Activated CD4-positive, alpha-beta T cell treated with anti-CD3 and anti-CD28 coated beads, Interleukin-2, amount 10 ng/mL, durations not matched to agents 24 days and 14 days (primary cell): Measurements from ENCODE around the gene COG3. TPM values are rescaled to one million over a fixed set of nuclear protein-coding genes. Genes with fewer than 3 reads are reported as not detected.
"Not testable (repeated sequence)": the region's sequence is repeated elsewhere in the genome, so short reads cannot be mapped to it uniquely, and the experiment has no call there.

Source experiments
- DNase-seq: peaks from one replicate; pipeline ENCODE4 v3.0.0; 2022
- H3K27ac Mint-ChIP-seq: one replicate; pipeline ENCODE4 v1.8.0; 2022; ENCODE audit warnings: mild to moderate bottlenecking, mixed read lengths
- H3K27me3 Mint-ChIP-seq: one replicate; pipeline ENCODE4 v1.8.0; 2022; ENCODE audit warnings: mixed read lengths
- H3K36me3 Mint-ChIP-seq: one replicate; pipeline ENCODE4 v1.8.0; 2022; ENCODE audit warnings: low read depth, mild to moderate bottlenecking, mixed read lengths
- H3K4me1 Mint-ChIP-seq: one replicate; pipeline ENCODE4 v1.8.0; 2021; ENCODE audit warnings: mixed read lengths
- H3K4me3 Mint-ChIP-seq: one replicate; pipeline ENCODE4 v1.8.0; 2022; ENCODE audit warnings: mild to moderate bottlenecking, moderate library complexity, mixed read lengths
- H3K9me3 Mint-ChIP-seq: one replicate; pipeline ENCODE4 v1.8.0; 2021; ENCODE audit warnings: mixed read lengths
- intact Hi-C: fragments of 100-400 bp; cut with micrococcal nuclease; formaldehyde crosslinking; loops from one replicate; pipeline ENCODE4 v1.15.1; 2023
- total RNA-seq: library from RNA; stranded (reverse); gene quantifications from 2 replicates; pipeline ENCODE4 v1.2.3, GENCODE V29; 2022

Gene COG3, protein sequence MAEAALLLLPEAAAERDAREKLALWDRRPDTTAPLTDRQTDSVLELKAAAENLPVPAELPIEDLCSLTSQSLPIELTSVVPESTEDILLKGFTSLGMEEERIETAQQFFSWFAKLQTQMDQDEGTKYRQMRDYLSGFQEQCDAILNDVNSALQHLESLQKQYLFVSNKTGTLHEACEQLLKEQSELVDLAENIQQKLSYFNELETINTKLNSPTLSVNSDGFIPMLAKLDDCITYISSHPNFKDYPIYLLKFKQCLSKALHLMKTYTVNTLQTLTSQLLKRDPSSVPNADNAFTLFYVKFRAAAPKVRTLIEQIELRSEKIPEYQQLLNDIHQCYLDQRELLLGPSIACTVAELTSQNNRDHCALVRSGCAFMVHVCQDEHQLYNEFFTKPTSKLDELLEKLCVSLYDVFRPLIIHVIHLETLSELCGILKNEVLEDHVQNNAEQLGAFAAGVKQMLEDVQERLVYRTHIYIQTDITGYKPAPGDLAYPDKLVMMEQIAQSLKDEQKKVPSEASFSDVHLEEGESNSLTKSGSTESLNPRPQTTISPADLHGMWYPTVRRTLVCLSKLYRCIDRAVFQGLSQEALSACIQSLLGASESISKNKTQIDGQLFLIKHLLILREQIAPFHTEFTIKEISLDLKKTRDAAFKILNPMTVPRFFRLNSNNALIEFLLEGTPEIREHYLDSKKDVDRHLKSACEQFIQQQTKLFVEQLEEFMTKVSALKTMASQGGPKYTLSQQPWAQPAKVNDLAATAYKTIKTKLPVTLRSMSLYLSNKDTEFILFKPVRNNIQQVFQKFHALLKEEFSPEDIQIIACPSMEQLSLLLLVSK
- 20.1 and 20.7 TPM in 2 replicates for total RNA-seq

DNA sequence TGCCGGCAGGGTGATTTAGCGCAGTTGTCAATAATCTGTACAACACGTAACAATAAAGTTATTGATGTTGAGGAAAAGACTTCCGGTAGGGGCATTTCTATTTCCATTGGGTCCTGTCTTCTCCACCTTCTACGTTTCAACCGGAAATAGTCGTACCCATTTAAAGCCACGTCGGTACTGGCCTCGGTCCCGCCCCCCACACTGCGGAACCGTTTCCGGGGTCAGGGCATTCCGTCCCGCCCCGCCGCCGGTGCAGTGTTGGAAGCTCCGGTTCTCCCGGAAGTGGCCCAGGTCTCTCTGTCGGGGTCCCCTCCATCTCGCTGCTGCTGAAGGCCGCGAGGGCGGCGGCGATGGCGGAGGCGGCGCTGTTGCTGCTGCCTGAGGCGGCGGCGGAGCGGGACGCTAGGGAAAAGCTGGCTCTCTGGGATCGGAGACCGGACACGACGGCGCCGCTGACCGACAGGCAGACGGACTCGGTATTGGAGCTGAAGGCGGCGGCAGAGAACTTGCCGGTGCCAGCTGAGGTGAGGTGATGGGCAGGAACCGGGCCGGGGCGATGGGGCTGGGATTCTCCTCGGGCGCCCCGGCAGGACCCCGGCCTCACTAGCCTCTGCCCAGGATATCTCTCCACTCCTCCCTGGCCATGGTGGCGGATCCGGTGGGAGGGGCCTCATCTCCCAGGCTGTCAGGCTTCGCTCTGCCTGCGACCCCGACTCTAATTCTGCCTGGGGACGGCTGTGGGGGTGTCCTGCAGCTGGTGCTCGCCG lies at the start of gene COG3:
TSS of gene COG3 (plus strand) at position 253 of the 767 bp plus-strand sequence. CDS start at position 351, 98 bp downstream.
- H3K4me1 Mint-ChIP-seq = peaks cover 37% of the 10 kb centered on the region
- peaks cover 2% of the 10 kb centered on the region for H3K27me3 Mint-ChIP-seq
- H3K9me3 Mint-ChIP-seq = peaks cover 3% of the 10 kb centered on the region
- intact Hi-C loops = loop anchor here (1.0 to 2.0 kb wide), 5 partner anchors 24 to 124 kb away; partner anchors contain the start of genes SLC25A30 and TPT1
- DNase-seq = peak; percentile 99
- peaks cover 18% of the 10 kb centered on the region for H3K36me3 Mint-ChIP-seq
- H3K27ac Mint-ChIP-seq = peak within 1 kb of the TSS; percentile 86
- peak within 1 kb of the TSS; percentile 91 for H3K4me3 Mint-ChIP-seq

DNA sequence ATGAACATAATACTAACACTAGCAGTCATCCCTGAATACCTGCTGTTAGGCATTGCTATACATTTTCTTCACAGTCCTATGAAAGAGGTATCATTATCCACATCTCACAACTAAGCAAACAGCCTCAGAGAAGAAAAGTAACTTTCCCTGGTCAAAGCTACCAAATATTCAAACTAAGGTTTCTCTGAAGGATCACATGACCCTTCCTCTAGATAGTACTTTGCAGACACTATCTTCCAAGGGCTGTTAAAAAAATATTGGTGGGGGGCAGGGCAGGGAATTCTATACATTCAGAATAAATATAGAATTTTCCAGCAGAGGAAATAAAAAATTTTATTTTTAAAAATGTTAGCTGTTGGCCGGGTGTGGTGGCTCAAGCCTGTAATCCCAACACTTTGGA lies 49.6 kb upstream of the COG3 start:
- peaks cover 17% of the 10 kb centered on the region for H3K4me1 Mint-ChIP-seq
- H3K9me3 Mint-ChIP-seq = no peaks in the 10 kb centered on the region
- H3K27ac Mint-ChIP-seq = no peak overlapping the region
- no peak overlapping the region for H3K4me3 Mint-ChIP-seq
- H3K36me3 Mint-ChIP-seq = peaks cover under 1% of the 10 kb centered on the region
- H3K27me3 Mint-ChIP-seq = peaks cover 1% of the 10 kb centered on the region
- intact Hi-C loops = no loop called here
- no peak for DNase-seq

DNA sequence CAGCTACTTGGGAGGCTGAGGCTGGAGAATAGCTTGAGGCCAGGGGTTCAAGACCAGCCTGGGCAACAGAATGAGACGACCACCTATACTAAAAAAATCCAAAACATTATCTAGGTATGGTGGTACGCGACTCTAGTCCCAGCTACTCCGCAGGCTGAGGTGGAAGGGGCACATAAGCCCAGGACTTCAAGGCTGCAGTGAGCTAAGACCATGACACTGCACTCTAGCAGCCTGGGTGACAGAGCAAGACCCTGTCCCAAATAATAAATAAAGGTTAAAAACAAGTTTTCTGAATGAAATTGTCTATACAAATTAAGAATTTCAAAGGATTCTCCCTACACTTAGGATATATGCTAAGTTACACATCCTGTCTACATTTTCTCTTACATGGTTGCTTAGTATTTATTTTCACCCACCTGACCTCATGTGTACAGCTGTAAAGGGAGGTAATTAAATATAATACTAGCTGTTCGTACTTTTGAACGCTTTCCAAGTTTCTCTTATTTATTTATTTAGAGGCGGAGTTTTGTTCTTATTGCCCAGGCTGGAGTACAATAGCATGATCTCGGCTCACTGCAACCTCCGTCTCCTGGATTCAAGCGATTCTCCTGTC lies 48.1 kb upstream of the COG3 start:
- Mint-ChIP-seq H3K4me3 (peak overlapping the region; percentile 96), H3K36me3 (no peaks in the 10 kb centered on the region), H3K4me1 (peaks cover 18% of the 10 kb centered on the region), H3K27ac (peak overlapping the region; percentile 94), H3K9me3 (no peaks in the 10 kb centered on the region), H3K27me3 (peaks cover 1% of the 10 kb centered on the region)
- DNase-seq = no peak
- intact Hi-C loops = loop anchor here (1.0 to 2.0 kb wide), 2 partner anchors 20 to 49 kb away; no protein-coding TSS in a partner anchor

DNA sequence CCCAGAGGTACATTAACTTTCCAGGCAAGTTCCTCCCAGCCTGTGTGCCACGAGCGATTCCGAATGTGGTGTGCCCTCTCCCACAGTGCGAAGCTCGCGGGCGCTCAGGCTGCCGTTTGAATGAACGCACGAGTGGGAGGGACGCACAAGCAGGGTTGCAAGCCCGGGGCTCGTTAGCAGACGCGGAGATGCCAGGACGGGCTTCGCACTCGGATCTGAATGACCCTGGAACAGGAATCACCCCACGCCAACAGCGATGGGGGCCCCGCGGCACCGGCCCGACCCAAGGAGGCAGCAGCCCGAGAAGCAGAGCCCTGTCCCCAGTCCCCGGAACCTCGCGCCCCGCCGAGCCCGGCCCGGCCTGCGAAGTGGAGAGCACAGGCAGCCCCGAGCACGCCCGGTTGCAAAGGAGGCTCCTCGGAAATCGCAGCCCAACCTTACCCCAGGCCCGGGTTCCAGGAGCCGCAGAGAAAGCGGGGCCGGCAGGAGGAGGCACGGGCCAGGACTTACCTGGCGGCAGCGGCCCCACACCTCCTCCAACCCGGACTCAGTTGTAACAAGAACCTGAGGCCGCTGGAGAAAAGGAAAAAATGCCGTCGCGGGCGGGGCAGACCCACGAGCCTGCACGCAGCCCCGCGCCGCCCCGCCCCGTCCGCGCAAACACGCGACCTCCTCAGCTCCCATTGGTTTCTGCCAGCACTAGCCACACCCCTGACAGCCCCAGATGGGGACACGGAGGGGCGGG lies 46.8 kb upstream of the COG3 start, which contains the start of gene SLC25A30:
TSS of gene SLC25A30 (minus strand) at position 584 of the 745 bp plus-strand sequence. CDS start 6,948 bp downstream, outside the sequence.
- no peaks in the 10 kb centered on the region for H3K9me3 Mint-ChIP-seq
- peaks cover 19% of the 10 kb centered on the region for H3K4me1 Mint-ChIP-seq
- H3K36me3 Mint-ChIP-seq = no peaks in the 10 kb centered on the region
- H3K27ac Mint-ChIP-seq = peak within 1 kb of the TSS; percentile 94
- intact Hi-C loops = loop anchor here (1.0 to 2.0 kb wide), 5 partner anchors 21 to 77 kb away; partner anchors contain the start of genes COG3 and TPT1
- H3K27me3 Mint-ChIP-seq = peaks cover 1% of the 10 kb centered on the region
- H3K4me3 Mint-ChIP-seq = peak within 1 kb of the TSS; percentile 96
- DNase-seq = peak; percentile 96

DNA sequence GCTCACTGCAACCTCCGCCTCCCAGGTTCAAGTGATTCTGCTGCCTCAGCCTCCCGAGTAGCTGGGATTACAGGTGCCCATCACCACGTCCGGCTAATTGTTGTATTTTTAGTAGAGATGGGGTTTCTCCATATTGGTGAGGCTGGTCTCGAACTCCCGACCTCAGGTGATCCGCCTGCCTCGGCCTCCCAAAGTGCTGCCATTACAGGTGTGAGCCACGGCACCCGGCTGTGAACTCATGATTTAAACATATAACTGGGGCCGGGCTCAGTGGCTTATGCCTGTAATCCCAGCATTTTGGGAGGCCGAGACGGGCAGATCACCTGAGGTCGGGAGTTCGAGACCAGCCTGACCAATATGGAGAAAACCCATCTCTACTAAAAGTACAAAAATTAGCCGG lies 45.4 kb upstream of the COG3 start:
- H3K9me3 Mint-ChIP-seq, H3K4me3 Mint-ChIP-seq, intact Hi-C loops, H3K27me3 Mint-ChIP-seq, DNase-seq, H3K36me3 Mint-ChIP-seq, H3K27ac Mint-ChIP-seq: not testable (repeated sequence)
- H3K4me1 Mint-ChIP-seq = peaks cover 19% of the 10 kb centered on the region

DNA sequence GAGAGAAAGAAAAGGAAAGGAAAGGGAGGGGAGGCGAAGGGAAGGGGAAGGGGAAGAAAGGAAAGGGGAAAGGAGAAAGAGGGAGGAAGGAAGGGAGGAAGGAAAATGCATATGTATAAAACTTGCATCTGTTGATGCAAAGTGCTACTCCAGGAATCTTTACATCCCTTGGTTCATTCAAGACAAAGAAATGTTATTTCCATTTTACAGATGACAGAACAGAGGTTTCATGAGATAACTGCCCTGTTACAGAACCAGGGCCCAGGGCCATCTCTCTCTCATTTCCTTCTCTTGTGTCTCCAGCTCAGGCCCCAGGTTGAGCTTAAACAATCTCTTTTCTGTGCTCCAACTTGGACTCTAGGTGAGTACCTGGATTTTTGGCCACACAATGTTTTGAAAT lies 44.8 kb upstream of the COG3 start:
- peaks cover 1% of the 10 kb centered on the region for H3K27me3 Mint-ChIP-seq
- no peak overlapping the region for H3K4me3 Mint-ChIP-seq
- no peak for DNase-seq
- peaks cover 18% of the 10 kb centered on the region for H3K4me1 Mint-ChIP-seq
- intact Hi-C loops = no loop called here
- no peak overlapping the region for H3K27ac Mint-ChIP-seq
- no peaks in the 10 kb centered on the region for H3K36me3 Mint-ChIP-seq
- no peaks in the 10 kb centered on the region for H3K9me3 Mint-ChIP-seq

DNA sequence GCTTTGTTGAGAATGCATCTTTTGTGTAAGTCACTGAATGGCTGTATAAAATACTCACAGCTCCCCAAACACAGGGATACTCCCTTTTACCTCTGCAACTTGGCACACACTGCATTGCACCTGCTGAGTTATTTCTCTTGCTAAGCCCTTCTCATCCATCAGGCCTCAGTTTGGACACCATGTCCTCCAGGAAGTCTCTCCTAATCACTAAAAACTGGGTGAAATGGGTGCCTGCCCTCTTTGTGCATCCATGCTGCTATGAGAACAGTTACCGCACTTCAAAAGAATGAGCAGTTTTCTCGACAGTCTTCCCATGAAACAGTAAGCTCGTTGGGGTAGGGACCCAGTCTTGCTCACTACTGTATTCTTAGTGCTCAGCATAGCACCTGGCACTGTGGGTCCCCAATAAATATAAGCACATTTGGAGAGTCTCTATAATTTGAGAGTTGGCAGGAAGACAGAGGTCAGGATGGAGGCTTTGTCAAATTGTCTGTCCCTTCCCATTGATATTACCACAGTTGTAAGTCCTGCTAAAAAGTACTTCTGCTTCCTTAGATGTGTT lies 41.9 kb upstream of the COG3 start:
- peak; percentile 66 for DNase-seq
- Mint-ChIP-seq H3K27ac (peak overlapping the region; percentile 15), H3K36me3 (no peaks in the 10 kb centered on the region), H3K27me3 (peaks cover 1% of the 10 kb centered on the region), H3K4me3 (no peak overlapping the region), H3K9me3 (no peaks in the 10 kb centered on the region), H3K4me1 (peaks cover 5% of the 10 kb centered on the region)
- intact Hi-C loops = no loop called here

DNA sequence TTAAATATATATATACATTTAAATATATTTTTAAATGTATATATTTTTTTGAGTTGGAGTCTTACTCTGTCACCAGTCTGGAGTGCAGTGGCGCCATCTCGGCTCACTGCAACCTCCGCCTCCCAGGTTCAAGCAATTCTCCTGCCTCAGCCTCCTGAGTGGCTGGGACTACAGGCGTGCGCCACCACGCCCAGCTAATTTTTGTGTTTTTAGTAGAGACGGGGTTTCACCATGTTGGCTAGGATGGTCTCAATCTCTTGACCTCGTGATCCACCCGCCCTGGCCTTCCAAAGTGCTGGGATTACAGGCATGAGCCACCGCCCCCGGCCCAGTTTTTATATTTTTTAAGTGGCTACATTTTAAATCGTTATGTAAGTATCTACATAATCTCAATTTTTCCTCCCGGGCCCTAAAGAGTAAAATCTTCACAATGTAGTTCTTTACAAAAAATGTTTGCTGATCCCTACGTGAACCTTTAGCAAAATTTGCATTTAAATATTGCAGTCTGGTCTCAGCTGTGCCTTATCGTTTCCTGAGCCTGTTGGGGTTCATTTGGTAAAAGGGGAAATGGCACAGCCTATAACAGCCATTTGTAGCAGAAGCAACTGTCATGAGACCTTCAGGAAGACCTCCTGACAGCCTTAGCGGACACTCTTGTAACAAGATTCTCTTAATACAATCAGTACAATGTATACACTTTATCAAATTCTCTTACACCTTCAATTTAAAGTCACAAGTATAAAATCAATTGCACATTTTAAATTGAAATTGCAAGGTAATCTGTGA lies 38.5 kb upstream of the COG3 start:
- H3K27ac Mint-ChIP-seq, H3K4me1 Mint-ChIP-seq, H3K27me3 Mint-ChIP-seq, H3K4me3 Mint-ChIP-seq, intact Hi-C loops, H3K9me3 Mint-ChIP-seq, H3K36me3 Mint-ChIP-seq: not testable (repeated sequence)
- peak; percentile 67 for DNase-seq

DNA sequence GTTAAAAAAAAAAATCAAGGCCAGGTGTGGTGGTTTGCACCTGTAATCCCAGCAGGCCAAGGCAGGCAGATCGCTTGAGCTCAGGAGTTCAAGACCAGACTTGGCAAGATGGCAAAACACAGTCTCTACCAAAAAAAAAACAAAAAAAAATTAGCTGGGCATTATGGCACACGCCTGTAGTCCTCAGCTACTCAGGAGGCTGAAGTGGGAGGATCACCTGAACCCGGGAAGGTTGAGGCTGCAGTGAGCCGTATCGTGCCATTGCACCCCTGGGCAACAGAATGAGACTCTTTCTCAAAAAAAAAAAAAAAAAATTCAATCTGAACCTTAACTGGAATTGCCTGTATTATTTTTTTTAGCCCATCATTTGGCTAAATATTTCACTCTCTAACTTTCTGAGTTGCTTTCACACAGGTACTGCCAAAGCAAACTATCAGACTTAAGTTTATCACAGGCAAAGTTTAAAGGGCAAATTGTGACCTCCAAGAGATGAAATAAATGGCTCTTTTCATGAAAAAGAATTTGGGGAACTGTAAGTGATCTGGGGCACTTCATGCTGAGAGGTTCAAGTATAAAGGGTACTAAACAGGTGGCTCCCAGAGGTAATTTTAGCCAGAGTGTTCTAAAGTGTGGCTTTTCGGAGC lies 31.9 kb upstream of the COG3 start:
- intact Hi-C loops = no loop called here
- Mint-ChIP-seq H3K27ac (no peak overlapping the region), H3K27me3 (no peaks in the 10 kb centered on the region), H3K4me3 (no peak overlapping the region), H3K9me3 (no peaks in the 10 kb centered on the region), H3K4me1 (no peaks in the 10 kb centered on the region), H3K36me3 (no peaks in the 10 kb centered on the region)
- DNase-seq = no peak

DNA sequence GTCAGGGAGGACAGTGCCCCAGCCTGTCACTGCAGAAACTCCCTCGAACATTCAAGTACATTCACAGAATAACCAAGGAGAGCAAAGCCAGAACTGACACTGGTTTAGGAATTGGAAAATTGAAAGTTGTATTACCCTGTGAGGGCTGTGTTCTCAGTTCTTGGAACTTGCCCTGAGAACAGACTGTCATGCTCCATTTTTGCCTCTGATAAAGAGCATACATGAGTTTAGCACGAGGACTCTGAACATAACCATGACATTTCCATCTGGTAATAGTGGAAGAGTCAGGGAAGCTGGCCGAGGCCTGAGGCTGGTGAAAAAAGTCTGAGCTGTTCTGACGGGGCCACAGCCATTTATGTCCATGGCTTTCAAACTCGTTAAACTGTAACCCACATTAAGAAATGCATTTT lies 31.4 kb upstream of the COG3 start:
- Mint-ChIP-seq H3K4me1 (no peaks in the 10 kb centered on the region), H3K4me3 (no peak overlapping the region), H3K27me3 (no peaks in the 10 kb centered on the region), H3K36me3 (no peaks in the 10 kb centered on the region), H3K9me3 (no peaks in the 10 kb centered on the region), H3K27ac (no peak overlapping the region)
- DNase-seq = no peak
- intact Hi-C loops = no loop called here

DNA sequence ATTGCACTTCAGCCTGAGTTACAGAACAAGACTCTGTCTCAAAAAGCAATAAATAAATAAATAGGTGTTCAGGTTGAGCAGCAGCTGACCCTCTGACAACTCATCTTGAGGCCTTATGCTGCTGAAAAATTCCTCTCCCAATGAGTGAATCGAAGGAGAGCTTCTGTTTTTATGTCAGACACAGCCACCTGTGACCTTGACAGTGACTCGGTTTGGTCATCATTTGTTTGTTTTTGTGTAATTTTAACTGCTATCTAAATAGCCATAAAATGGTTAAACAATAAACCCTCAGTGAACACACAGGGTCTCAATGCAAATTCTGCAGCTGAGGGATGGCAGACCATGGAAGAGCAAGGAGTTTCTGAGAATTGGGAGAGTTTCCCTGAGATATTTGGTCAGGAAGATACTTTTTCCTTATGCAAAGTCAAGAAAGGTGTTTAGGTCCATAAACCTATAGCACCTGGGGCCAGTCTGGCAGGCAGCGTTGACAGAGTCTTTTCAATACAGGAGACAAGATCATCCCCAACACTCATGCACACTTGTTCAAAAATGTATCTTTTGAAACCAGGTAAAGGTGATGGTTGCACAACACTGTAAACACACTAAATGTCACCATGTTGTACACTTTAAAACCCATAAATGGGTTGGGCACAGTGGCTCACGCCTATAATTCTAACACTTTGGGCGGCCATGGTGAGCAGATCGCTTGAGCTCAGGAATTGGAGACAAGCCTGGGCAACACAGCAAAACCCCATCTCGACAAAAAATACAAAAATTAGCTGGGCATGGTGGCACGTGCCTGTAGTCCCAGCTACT lies 30.0 kb upstream of the COG3 start:
- Mint-ChIP-seq H3K4me1 (no peaks in the 10 kb centered on the region), H3K27me3 (no peaks in the 10 kb centered on the region), H3K9me3 (no peaks in the 10 kb centered on the region), H3K4me3 (no peak overlapping the region), H3K36me3 (no peaks in the 10 kb centered on the region), H3K27ac (no peak overlapping the region)
- no peak for DNase-seq
- intact Hi-C loops = no loop called here
